ENCODE measurements around the gene EIF3K. TPM values are rescaled to one million over a fixed set of nuclear protein-coding genes. Genes with fewer than 3 reads are reported as not detected.
"Not testable (repeated sequence)": the region's sequence is repeated elsewhere in the genome, so short reads cannot be mapped to it uniquely, and the experiment has no call there.

The EIF3K gene, protein sequence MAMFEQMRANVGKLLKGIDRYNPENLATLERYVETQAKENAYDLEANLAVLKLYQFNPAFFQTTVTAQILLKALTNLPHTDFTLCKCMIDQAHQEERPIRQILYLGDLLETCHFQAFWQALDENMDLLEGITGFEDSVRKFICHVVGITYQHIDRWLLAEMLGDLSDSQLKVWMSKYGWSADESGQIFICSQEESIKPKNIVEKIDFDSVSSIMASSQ
- 56.1 TPM for total RNA-seq (ENCODE audit: insufficient read depth, low replicate concordance)

DNA sequence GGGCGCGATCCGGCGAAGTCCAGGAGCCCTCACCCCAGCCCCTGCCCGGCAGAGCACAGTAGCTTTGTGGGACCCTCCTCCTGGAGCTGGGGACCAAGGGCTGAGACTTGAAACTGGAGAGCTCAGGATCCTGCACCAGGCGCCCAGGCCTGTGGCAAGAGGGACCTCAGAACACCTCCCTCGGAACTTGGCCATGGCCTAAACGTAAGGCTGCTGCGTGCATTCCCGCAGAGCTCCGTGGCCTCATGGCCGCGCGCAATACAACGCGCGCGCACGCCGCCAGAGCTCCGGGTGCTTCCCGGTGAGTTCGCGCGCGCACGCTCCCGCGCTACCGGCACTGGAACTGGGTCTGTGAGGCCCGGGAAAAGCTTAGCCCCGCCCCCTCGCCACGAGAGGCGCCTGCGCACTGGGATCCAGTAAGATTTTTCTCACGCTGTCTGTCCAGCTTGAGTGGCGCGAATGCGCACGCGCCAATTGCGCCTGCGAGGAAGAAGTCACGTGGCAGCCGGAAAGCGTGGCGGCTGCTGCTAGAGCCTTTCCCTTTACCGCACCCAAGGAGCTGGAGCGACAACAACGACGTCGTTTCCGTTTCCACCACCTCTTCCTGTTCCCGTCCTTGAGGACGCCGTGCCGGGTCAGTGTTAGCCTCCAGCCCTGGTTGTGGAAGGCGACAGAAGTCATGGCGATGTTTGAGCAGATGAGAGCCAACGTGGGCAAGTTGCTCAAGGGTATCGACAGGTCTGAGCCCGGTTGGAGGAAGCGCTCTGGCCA lies at the start of gene EIF3K:
Gene EIF3K (plus strand): TSS at position 599 of the 771 bp plus-strand sequence. CDS start 81 bp downstream, at position 680.
- DNase-seq (ENCODE audit: low spot score), result peak; percentile 100

DNA sequence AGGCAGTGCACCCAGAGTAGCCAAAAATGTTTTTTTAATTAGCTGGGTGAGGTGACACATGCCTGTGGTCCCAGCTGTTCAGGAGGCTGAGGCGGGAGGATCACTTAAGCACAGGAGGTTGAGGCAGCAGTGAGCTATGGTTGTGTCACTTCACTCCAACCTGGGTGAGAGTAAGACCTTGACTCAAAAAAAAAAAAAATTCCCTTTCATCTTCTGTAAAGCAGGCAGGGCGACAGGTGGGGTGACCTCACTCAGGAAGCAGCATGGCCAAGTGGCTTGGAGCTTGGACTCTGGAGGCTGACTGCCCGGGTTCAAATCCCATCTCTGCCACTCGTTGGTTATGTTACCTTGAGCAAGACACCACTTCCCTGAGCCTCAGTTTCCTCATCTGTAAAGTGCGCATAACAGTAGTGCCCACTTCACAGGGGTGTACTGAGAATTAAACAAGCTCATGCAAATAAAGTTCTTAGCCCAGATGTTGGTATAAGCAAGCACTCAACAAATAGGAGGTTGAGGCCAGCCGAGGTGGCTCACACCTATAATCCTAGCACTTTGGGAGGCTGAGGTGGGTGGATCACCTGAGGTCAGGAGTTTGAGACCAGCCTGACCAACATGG lies 49.5 kb upstream of the EIF3K start:
- DNase-seq (ENCODE audit: low spot score), result no peak

DNA sequence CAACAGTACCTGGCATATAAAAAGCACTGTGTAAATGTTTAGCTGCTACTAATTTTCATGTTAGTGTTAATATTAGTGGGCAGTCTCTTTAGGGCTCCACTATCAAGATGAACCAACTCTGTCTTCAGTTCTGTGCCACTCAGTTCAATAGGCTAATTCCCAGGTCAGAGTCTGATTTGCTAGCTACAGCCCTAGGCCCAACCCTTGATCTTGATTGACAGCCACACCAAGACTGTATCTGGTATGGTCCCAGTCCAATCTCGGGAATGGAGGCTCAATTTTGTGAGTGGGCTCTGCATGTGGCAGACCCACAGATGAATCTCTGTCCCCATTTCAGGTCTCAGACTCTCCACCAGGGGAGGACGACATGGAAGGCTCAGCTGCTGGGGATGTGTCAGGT lies 47.3 kb upstream of the EIF3K start:
- DNase-seq (ENCODE audit: low spot score), result no peak

DNA sequence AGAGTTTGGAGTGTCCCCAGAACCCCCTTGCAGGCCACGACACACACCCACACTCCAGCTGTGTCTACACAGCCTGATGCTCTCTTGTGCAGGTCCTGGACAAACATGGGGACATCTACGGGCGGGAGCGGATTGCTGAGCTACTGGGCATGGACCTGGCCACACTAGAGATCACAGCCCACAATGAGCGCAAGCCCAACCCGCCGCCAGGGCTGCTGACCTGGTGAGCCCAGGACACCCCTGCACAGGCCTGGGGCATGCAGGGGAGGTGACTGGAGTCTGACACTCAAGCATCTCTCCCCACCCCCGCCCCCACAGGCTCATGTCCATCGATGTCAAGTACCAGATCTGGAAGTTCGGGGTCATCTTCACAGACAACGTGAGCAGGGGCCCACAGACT lies 41.2 kb upstream of the EIF3K start:
- no peak for DNase-seq (ENCODE audit: low spot score)

DNA sequence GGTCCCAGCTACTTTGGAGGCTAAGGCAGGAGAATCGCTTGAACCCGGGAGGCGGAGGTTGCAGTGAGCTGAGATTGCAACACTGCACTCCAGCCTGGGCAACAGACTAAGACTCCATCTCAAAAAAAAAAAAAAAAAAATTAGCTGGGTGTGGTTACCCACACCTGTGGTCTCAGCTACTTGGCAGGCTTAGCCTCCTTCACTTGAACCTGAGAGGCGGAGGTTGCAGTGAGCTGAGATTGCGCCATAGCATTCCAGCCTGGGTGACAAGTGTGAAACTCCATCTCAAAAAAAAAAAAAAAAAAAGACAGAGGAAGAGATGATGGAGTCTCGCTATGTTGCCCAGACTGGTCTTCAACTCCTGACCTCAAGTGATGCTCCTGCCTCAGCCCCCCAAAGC lies 39.7 kb upstream of the EIF3K start:
- DNase-seq (ENCODE audit: low spot score), result not testable (repeated sequence)

DNA sequence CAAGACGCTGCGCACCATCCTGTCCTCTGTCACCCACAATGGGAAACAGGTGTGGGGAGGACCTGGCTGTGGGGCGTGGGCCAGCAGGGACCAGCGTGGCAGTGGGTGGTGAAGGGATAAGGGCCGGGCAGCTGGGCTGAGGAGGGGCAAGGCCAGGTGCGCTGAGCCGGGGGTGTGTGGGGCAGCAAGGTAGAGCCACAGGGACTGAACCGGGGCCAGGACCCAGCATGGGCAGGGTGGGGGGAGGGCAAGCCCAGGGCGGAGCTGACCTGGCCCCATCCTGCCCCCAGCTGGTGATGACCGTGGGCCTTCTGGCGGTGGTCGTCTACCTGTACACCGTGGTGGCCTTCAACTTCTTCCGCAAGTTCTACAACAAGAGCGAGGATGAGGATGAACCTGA lies 38.9 kb upstream of the EIF3K start:
- no peak for DNase-seq (ENCODE audit: low spot score)

DNA sequence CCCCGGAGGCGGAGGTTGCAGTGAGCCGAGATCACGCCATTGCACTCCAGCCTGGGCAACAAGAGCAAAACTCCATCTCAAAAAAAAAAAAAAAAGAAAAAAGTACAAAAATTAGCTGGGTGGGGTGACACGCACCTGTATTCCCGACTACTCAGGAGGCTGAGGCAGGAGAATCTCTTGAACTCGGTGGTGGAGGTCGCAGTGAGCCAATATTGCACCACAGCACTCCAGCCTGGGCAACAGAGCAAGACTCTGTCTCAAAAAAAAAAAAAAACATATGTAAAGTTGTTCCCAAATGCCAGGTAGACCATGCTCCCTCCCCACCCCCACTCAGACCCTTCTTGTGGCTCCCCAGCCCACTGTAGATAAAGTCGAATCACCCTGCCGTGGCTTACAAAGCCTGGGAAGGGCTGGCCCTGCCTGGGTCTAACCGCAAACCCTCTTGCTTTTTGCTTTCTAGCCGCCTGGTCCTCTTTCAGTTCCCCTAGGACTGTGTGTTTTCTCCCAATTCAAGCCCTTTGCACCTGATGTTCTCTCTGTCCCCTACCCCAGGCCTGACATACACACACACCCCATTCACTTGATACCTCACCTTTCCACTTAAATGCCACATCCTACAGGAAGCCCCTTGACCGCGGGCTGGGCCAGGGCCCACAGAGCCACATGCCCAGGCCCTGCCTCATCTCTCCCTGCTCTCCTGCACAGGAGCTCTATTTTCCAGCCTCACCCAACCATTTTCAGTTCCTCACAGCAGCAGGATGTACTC lies 35.6 kb upstream of the EIF3K start:
- no peak for DNase-seq (ENCODE audit: low spot score)

DNA sequence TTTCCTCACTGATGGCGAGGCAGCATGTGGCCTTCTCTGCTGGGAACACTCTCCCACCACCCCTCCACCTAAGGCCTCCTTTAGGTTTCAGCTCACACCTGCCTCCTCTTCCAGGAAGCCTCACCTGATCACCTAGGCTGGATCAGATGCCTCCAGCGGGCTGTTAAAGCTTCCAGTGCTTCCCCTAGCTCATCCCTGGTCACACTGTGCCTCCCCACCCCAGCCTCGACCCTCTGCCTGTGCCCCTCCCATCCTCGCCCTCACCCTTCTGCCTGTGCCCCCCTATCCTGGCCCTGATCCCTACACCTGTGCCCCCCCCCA lies 35.0 kb upstream of the EIF3K start:
- no peak for DNase-seq (ENCODE audit: low spot score)

DNA sequence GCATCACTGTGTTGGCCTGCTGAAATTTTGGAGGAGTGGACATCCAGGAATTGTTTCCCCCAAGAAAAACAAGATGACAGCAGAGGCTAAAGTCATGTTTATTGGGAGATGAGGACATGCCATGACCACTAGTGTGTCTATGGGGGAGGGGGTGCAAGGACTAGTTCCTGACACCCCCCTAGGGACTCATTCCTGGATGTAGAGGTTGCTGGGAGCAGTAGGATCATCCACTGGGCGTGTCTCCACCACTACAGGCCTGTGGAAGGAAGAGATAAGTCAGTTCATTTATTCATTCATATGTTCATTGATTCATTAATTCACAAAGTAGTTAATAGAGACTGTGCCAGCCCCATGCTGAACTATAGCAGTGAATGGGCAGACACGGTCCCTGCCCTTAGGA lies 31.4 kb upstream of the EIF3K start:
- no peak for DNase-seq (ENCODE audit: low spot score)

DNA sequence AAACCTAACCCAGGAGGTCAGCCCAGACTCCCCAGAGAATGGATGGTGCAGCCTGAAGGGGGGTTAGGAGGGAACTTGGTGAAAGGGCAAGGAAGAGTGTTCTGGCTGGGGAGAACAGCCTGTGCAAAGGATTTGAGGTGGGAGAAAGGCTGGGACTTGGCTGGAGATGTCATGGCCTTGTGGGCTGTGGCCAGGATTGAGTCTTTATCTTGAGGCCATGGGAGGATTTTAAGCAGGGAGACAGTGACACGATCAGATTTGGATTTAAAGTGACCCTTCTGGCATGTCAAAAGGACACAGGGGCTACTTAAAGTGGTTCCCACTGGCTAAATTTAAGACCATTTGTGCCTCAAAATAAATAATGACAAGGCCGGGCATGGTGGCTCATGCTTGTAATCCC lies 30.9 kb upstream of the EIF3K start:
- DNase-seq (ENCODE audit: low spot score), result no peak

DNA sequence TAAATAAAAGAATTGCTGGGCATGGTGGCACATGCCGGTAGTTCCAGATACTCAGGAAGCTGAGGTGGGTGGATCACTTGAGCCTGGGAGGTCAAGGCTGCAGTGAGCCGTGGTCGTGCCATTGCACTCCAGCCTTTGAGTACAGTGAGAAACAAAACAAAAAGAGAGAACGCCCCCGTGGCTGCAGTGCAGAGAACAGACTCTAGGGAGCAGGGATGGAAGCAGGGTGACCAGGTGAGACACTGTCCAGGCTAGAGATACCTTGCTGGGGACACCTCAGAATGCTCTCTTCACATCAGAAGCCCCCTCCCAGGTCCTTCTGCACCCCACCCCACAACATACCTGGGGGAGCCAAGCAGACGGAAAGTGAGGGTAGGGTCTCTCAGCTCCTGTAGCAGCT lies 26.0 kb upstream of the EIF3K start:
- DNase-seq (ENCODE audit: low spot score), result no peak

DNA sequence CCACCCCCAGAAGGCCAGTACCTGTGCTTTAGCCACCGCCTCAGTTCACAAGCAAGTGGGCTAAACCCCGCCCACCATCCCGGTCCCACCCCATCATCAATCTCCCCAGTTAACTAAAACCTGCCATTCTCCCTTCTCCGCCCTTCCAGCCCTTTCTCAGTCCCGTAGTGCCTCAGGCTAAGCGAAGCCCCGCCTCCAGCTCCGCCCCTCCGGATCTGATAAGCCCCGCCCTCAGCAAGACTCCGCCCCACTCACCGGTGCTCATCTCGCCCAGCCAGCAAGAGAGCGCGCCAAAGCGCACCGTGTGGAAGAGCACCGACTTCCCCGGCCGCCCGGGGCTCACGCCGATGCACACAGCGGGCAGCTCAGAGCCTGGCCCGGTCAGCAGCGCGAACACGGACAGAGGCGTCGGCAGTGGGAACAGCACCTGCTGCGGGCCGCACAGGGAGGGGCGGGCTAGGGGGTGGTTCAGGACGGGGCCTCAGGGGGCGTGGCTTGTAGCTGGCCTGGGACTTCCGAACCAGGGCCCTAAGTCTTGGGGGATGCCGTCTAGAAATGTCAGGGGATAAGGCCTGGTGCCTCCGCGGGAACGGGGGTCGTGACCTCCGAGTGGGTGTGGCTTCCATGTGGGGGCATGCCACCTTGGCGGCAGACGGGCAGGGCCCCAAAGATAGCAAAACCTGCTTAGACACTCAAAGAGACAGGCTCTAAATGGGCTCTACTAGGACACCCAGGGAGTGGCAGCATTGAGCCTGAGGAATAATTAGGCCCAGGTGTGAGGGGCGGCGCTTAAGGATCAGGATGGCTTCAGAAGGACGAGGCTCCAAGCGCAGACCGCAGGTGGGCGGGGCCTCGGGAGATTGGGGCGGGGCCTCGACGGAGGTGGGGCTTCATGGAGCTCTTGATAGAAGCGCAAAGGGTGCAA lies 22.7 kb upstream of the EIF3K start:
- DNase-seq (ENCODE audit: low spot score), result peak; percentile 5

DNA sequence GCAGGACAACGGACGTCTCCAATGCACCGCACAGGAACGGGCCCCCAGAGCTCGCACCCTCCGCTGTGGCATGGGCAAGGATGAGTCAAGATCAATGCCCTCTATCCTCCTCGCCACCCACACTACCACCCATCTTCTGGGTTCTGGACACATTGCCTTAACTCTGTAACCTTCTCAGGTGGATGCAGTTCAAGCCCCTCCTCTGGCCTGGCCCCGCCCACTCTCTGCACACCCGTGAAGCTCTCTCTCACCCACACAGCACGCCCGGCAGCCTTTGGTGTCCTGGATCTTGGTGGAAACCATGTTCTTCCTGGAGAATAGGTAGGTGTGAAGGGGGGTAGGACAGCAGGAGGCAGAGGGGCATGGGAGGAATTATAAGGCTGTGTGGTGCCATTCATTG lies 21.9 kb upstream of the EIF3K start:
- DNase-seq (ENCODE audit: low spot score), result no peak

DNA sequence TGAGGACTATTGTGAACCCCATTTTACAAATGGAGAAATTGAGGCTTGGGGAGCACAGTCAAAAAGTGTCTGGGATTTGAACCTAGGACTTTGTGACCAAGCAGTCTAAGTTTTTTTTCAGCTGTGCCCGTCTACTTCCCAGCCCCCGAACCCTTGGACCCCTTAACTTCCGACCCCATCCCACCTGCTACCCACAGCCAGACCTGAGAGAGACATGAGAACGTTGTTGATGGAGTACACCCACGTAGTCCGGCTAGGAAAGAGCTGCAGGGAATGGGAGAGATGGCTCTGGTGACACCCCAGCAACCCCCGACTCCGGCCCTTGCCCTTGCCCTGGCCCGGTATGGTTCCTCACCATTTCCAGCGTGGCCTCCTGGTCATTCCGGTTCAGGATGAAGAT lies 19.3 kb upstream of the EIF3K start:
- no peak for DNase-seq (ENCODE audit: low spot score)

DNA sequence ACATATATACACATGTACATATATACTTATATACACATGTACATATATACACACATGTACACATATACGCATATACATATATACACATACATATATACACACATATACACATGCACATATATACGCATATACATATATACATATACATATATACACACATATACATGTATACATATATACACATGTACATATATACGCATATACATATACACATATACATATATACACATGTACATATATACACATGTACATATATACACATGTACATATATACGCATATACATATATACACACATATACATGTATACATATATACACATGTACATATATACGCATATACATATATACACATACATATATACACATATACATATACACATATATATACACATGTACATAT lies 16.1 kb upstream of the EIF3K start:
- not testable (repeated sequence) for DNase-seq (ENCODE audit: low spot score)

DNA sequence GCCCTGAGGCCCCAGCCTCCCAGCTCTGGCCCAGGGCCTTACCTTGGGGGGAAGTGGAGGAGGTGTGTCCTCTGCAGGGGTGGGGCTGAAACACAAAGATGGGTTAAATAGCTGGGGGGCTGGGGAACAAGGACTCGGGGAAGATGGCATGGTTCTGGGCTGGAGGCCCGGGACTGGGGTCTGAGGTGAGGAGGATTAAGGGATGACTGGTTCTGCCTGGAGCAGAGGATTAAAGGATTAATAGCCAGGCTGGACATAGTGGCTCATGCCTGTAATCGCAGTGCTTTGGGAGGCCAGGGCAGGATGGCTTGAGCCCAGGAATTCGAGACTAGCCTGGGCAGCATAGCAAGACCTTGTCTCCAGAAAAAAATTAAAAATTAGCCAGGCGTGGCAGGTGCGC lies 12.9 kb upstream of the EIF3K start:
- DNase-seq (ENCODE audit: low spot score), result no peak

DNA sequence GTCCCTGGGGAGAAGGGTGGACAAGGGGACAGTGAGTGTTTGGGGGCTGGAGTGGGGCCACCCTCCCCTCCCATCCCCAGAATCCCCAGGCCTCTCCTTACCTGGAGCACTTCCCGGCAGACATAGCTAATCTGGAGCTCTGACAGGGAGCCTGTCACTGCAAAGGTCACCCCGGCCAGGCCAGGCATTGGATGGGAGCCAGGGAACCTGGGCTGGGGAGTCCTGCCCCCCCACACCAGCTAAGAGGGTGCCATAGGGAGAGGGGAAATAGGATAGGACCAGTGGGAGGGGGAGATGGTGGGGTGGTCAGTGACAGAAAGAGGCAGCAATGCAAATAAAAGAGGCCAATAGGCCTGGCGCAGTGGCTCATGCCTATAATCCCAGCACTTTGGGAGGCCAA lies 4.7 kb upstream of the EIF3K start:
- no peak for DNase-seq (ENCODE audit: low spot score)

DNA sequence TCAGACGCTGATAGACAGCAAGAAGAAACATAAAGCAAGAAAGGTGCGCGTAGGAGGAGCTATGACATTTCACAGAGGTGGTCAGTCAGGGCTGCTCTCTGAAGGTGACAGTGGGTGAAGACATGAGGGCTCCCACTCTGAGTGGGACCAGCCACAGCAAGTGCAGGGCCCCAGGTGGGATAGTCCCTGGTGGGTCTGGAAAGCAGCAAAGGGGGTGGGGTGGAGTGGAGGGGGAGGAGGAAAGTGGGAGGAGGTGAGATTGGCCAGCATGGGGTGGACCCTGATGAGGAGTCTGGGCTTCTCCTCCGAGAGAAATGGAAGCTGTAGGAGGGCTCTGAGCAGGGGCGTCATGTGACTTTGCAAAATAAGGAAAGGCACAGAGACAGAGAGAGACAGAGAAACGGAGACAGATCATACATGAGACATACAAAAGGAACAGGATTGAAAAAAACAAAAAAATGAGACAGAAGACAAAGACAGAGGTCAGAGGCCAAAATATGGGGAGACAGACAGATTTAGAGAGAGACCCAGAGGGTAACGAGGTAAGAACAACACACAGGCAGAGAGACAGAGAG lies 3.9 kb upstream of the EIF3K start:
- DNase-seq (ENCODE audit: low spot score), result no peak

DNA sequence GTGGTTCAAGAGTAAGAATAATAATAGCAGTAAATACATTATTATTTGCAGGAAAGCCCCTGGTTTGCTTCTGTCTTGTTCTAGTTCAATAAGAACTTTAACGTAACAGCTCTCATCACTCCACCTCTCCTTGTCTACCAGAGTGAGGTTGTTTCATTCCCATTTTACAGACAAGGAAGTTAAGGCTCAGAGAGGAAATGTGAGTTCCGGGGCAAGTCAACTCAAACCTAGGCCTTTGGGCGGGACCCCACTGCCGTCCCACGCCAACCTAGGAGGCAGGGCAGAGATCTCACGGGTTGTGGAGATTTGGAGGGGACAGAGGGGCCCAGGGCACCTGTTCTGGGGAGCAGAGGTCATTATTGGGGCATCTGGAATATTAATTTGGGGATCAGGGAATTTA lies 2.7 kb upstream of the EIF3K start:
- DNase-seq (ENCODE audit: low spot score), result no peak

DNA sequence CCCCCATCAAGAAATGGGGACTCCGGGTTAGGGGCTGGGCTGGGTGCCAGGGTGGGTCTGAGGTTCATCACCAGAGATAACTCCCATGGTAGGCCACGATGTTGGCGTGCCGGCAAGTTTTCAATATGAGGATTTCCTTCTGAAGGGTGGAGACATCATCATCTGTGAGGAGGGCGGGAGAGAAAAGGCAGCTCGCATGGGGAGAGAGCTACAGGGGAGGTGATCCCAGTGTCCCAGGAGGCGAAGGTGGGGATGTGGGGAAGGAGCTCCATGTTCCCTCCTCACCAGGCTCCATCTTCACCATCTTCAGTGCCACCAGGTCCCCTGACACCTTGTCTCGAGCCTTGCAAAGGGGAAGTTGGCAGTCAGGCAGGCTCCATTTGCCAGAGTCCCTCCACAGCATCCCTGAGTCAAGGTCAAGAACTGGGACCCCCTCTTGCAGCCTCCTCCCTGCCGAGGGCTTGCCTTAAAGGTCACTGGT lies 1.7 kb upstream of the EIF3K start:
- no peak for DNase-seq (ENCODE audit: low spot score)
